Measurements from ENCODE around the gene AFF3.

DNA sequence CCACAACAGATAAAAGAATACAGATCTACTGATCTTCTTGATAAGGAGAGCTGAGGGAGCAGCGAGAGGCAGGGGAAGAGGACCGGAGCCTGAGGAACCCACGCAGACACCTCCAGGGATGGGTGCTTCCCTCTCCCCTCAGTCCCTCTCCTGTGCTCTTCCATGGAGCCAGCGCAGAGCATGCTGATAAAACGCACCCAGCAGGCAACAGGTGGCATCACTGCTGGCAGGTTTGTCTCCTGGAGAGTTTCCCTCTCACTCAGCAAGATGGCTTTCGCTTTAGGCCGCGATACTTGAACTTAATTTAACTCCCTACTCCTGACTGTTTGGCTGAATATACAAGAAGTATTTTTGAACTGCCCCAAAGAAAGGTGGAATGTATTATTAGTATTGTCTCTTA lies 489.5 kb downstream of the AFF3 start:
- TF ChIP-seq TCF12 (IDR thresholded peaks at IDR 0.05) (no peak), TCF12 (CRISPR knock-in tag; IDR thresholded peaks at IDR 0.05) (no peak), ZNF747 (CRISPR knock-in tag; IDR thresholded peaks at IDR 0.05; ENCODE audit: borderline replicate concordance) (no peak), MAFF (IDR thresholded peaks at IDR 0.05; ENCODE audit: low read depth, low read length) (no peak), KDM5B (CRISPR knock-in tag; IDR thresholded peaks at IDR 0.05; ENCODE audit: borderline replicate concordance) (no peak), FOXM1 (CRISPR knock-in tag; IDR thresholded peaks at IDR 0.05) (no peak)
- TF ChIP-seq, protein P1, sequence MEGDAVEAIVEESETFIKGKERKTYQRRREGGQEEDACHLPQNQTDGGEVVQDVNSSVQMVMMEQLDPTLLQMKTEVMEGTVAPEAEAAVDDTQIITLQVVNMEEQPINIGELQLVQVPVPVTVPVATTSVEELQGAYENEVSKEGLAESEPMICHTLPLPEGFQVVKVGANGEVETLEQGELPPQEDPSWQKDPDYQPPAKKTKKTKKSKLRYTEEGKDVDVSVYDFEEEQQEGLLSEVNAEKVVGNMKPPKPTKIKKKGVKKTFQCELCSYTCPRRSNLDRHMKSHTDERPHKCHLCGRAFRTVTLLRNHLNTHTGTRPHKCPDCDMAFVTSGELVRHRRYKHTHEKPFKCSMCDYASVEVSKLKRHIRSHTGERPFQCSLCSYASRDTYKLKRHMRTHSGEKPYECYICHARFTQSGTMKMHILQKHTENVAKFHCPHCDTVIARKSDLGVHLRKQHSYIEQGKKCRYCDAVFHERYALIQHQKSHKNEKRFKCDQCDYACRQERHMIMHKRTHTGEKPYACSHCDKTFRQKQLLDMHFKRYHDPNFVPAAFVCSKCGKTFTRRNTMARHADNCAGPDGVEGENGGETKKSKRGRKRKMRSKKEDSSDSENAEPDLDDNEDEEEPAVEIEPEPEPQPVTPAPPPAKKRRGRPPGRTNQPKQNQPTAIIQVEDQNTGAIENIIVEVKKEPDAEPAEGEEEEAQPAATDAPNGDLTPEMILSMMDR (CRISPR knock-in tag; IDR thresholded peaks at IDR 0.05) = no peak
- TF ChIP-seq, protein P2, sequence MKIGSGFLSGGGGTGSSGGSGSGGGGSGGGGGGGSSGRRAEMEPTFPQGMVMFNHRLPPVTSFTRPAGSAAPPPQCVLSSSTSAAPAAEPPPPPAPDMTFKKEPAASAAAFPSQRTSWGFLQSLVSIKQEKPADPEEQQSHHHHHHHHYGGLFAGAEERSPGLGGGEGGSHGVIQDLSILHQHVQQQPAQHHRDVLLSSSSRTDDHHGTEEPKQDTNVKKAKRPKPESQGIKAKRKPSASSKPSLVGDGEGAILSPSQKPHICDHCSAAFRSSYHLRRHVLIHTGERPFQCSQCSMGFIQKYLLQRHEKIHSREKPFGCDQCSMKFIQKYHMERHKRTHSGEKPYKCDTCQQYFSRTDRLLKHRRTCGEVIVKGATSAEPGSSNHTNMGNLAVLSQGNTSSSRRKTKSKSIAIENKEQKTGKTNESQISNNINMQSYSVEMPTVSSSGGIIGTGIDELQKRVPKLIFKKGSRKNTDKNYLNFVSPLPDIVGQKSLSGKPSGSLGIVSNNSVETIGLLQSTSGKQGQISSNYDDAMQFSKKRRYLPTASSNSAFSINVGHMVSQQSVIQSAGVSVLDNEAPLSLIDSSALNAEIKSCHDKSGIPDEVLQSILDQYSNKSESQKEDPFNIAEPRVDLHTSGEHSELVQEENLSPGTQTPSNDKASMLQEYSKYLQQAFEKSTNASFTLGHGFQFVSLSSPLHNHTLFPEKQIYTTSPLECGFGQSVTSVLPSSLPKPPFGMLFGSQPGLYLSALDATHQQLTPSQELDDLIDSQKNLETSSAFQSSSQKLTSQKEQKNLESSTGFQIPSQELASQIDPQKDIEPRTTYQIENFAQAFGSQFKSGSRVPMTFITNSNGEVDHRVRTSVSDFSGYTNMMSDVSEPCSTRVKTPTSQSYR (CRISPR knock-in tag; IDR thresholded peaks at IDR 0.05; ENCODE audit: borderline replicate concordance) = no peak

Data from HepG2 (cell line).